Activated CD4-positive, alpha-beta T cell treated with anti-CD3 and anti-CD28 coated beads, Interleukin-2, Interleukin-4, amounts not matched to agents 100 ng/mL and 50 ng/mL, durations not matched to agents 16 hours and 8 hours (primary cell): Measurements from ENCODE around the gene COG7.
"Not testable (repeated sequence)": the region's sequence is repeated elsewhere in the genome, so short reads cannot be mapped to it uniquely, and the experiment has no call there.

Experiments
- DNase-seq: peaks from one replicate; pipeline ENCODE4 v3.0.0-alpha.2; 2020; ENCODE audit warnings: low spot score

Gene COG7

GRCh38 chr16:23452572-23453337 lies at the start of gene COG7:
Gene COG7, minus strand, starts transcription at chr16:23453189. Its CDS starts 195 bp downstream, at chr16:23452994.
- DNase-seq, result peak; percentile 87

GRCh38 chr16:23502466-23502865 lies 49.5 kb upstream of the COG7 start:
- no peak for DNase-seq

GRCh38 chr16:23501291-23501690 lies 48.3 kb upstream of the COG7 start:
- DNase-seq, result no peak

DNA sequence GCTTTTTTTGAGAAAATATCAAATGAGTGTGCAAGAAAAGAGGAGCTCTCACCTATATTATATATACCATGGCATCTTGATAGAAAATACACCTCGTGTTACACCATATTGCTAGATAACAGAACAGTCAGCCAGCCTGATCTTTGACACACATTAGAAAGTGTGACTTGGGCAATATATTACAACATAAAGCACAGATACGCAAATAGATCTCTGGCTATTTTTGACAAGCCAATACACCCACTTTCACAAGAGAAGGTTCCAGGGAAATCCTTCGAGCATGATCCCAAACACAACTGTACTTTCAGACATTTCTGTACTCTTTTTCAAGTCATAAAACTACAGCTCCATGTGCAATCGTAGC lies 47.9 kb upstream of the COG7 start:
- DNase-seq, result no peak

GRCh38 chr16:23500212-23500861 lies 47.3 kb upstream of the COG7 start:
- no peak for DNase-seq

DNA sequence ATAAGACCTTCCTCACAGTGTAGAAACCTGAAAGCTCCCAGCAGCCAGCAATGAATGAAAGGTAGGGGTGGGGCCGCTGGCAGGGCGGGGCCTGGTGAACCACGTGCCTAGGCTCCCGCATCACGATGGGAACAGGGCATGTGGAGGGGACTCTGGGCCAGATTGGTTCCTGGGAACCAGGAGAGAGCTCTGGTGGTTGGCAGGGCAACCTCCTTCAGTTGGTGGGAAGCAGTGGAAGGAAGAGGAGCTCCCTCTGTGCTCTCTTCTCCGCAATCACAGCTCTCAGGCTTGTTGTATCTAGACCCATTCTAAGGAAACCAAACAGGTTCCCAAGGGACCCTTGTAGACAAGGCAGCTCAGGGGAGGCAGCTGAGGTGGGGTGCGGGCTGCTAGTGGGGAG lies 46.8 kb upstream of the COG7 start:
- no peak for DNase-seq

DNA sequence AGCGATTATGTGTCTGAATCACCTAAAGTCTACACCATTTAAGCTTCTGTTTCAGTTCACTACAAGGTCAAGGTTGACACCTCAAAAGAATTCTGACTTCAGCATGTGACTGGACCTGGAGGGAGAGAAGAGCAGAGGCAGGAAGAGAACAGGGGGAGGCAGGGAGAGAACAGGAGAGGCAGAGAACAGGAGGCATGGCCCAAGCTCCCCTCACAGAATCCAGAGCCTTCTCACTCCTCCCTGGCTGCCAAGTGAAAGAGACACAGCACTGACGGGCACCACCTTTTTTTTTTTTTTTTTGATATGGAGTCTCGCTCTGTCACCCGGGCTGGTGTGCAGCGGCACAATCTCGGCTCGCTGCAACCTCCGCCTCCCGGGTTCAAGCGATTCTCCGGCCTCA lies 45.9 kb upstream of the COG7 start:
- no peak for DNase-seq

- DNase-seq, result no peak
Measured at GRCh38 chr16:23497543-23497868, 44.5 kb upstream of the COG7 start.

DNA sequence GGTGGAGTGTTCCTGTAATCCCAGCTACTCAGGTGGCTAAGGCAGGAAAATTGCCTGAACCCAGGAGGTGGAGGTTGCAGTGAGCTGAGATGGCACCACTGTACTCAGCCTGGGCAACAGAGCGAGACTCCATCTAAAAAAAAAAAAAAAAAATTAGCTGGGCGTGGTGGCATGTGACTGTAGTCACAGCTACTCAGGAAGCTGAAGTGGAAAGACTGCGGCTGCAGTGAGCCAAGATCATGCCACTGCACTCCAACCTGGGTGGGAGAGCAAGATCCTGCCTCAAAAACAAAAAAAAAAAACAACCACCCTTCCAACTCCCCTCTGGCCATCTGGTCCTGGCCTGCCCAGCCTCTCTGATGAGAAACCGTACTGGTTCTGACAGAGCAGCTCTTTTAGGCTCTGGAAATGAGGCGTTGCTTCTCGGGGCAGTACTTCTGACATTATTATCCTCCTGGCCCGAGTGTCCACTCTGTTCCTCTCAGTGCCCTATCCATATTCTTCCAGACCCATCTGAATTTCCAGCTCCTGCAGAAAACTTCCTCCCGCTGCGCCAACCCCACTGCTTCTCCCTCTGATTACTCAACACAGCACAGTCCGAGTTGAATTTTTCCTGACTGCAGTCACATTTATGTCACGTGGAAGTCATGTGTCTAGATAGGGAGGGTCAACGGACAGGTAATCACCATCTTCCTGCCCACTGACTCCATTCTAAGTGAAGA lies 44.0 kb upstream of the COG7 start:
- no peak for DNase-seq

DNA sequence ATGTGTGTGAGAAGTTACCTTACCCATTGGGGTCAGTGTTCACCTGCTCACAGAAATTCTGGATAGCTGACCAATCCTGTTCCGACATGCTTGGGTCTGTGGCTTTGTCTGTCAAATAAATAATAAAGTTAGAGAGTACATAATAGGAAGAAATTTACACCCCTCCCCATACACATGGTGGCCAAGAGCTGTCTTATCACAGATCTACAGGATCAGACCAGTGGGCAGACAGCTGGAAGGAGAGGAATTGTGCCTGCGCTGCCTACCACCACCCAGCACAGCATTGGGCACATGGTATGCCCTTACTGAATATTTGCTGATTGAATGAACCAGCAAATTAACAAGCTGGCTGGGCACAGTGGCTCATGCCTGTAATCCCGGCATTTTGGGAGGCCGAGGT lies 42.7 kb upstream of the COG7 start:
- no peak for DNase-seq

DNA sequence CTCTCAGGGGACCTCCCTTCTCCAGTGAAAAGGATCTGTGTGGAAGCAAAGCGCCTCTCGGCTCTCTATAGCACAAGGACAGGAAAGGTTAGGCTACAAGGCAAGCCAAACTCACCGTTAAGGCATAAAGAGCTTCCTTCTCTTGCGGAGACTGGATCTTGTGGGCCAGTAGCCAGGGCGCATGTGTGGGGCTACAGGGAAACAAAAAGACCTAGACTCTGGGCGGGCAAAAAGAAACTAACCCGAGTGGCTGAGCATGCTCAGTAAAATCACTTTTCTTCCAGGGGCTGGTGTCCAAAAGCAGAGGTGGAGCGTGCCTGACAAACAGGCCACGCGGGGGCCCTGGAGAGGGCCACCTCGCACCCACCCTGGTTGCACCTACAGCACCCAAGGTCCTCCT lies 41.2 kb upstream of the COG7 start:
- no peak for DNase-seq

DNA sequence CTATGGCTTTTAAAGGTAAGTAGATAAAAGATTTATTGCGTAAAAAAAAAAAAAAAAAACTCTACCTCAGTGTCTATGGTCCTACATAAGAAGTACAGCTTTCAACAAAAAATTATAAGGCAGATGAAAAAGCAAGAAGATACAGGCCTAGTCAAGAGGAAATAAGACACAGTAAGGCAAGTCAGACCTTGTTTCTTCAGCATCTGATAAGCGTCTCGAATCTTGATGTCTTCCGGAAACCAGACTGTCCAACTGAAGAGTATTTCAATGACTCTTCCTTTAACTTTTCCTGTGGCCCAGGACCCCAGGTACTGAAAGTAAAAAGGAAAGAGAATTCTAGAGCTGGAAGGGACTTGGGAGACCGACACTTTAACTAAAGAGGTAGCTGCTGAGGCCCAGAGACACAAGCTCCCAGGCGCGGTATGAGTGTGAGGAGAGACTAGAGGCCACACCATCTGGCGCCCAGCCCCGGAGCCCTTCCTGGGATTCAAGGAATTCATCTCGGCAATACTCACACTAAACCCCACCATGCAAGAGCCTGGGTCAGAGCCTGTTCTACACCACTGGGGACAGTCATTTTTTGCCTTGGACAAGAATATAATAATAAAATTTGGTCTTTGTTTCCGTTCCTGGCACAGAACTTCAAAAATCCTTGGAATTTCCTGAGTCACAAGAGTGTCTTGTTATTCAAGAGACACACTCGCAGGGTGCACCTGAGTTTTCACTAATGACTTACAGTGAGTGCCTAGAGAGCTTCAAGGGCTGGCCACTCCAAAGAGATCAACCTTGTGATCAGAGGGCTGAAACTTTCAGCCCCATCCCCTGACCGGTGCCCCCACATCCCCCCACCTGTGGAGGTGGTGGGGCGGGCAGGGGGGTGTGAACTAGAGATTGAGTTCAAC lies 38.8 kb upstream of the COG7 start:
- DNase-seq, result no peak

DNA sequence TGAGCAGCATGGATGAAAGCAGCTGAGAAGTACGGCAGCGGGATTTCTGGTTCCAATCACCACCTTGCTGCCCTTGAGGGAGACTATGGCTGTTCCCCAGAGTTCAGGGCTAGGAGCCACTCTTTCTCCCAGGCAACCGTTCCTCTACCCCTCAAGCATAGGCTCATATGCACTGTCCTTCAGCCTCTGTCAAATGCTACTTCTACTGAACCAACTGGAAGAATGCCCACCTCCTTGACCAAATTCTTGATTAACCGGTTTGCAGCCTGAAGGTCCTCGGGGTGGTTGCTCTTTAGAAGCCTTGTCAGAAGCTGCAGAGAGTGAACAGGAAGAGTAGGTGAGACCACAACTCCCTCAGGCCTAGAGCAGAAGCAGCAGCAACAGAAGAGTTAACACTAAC lies 33.5 kb upstream of the COG7 start:
- DNase-seq, result no peak

DNA sequence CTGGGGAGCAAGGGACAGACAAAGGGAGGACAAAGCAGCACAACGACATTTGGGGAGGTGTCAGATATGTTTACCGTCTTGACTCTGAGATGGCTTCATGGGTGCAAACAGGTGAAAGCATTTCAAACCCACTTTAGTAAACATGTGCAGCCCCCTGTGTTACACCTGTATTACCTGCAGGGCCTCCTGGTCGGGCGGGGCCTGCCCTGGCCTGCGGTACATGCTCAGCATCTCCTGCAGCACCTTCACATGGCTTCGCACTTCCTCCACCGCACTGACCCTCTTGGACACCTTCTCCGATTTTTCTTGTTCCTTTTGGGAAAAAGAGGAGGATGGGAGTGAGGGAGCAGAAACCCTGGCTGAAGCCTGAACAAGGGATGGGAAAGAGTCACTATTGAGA lies 32.9 kb upstream of the COG7 start:
- DNase-seq, result no peak

DNA sequence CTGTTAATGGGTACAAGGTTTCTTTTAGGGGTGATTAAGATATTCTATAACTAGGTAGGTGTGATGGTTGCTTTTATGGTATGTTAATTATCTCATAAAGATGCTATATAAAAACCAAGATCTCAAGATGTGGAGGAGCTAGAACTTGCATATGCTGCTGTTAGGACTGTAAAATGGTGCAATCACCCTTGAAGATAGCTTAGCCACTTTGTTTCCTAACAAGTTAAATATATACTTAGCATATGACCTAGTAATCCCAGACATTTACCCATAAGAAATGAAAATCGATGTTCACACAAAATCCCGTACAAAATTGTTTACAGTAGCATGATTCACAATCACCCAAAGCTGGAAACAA lies 32.2 kb upstream of the COG7 start:
- DNase-seq, result no peak

DNA sequence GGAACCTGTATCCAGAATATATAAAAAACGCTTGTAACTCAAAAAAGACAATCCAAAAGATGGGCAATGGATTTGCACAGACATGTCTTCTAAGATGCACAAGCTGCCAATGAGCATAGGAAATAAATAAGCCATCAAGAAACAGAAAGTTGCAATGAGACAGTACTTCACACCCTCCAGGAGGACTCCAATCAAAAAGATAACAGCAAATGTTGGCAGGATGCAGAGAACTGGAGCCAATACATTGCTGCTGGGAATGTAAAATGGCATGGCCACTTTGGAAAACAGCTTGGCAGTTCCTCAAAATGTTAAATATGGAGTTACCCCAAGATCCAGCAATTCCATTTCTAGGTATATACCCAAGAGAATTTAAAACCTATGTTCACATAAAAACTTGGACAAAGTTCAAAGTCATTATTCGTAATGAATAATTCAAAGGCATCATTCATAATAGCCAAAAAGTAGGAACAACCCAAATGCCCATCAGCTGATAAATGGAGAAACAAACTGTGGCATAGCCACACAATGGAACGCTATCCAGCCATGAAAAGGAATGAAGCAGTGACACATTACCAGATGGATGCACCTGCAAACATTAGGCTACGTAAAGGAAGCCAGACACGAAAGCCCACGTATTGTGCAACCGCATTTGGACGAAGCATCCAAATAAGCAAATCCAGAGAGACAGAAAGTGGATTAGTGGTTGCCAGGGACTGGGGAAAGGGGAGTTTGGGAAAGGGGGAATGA lies 31.7 kb upstream of the COG7 start:
- no peak for DNase-seq

DNA sequence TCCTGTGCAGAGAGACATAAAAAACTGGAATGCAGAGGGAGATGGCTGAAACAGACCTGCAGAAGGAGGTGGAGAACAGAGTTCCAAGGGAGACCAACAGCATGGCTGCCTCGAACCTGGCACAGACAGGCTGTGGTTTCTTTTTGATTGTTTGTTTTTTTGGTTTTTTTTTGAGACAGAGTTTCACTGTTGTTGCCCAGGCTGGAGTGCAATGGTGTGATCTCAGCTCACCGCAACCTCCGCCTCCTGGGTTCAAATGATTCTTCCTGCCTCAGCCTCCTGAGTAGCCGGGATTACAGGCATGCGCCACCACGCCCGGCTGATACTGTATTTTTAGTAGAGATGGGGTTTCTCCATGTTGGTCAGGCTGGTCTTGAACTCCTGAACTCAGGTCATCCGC lies 30.5 kb upstream of the COG7 start:
- not testable (repeated sequence) for DNase-seq

- no peak for DNase-seq
Measured at GRCh38 chr16:23482778-23483177, 29.8 kb upstream of the COG7 start.

- DNase-seq, result no peak
Measured at GRCh38 chr16:23480257-23480656, 27.3 kb upstream of the COG7 start.

- DNase-seq, result no peak
Measured at GRCh38 chr16:23479138-23479537, 26.1 kb upstream of the COG7 start.

DNA sequence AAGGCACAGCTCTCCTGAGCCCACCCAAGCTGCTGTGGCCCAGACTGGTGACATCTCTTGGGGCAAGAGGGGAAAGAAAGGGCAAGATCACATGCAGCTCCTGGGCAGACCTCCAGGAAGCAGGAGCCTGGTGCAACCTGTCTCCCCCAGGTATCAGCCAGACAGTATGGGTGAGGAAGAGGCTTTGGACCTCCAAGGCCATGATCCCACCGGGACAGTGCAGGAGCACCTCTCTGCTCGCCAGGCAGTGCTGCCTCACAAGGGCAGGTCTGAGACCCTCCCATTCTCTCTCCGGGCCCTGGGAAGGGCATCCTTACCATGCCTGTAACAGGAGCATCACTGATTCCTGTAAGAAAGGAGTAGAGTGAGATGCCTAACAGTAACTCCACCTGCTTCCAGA lies 25.6 kb upstream of the COG7 start:
- DNase-seq, result no peak

GRCh38 chr16:23476289-23476688 lies 23.3 kb upstream of the COG7 start:
- DNase-seq, result no peak
